HepG2 (cell line): ENCODE measurements around the gene SNX6.

Source experiments
- EZH2 ChIP-seq: conservative IDR thresholded peaks from 2 replicates; pipeline ENCODE4 v1.6.1; 2012; ENCODE audit warnings: mild to moderate bottlenecking, low read depth, low read length, moderate library complexity
- KDM1A ChIP-seq: IDR thresholded peaks from 2 replicates; pipeline ENCODE4 v1.6.1; 2016; ENCODE audit warnings: missing compliant biosample characterization
- MED1 ChIP-seq: sonication (generic); formaldehyde crosslinking; IDR thresholded peaks from 2 replicates; pipeline ENCODE4 v1.4.0; 2020; ENCODE audit warnings: missing genetic modification reagents
- MTA1 ChIP-seq: sonication (generic); formaldehyde crosslinking; IDR thresholded peaks from 2 replicates; pipeline ENCODE4 v1.4.0; 2020; ENCODE audit warnings: missing genetic modification reagents, mild to moderate bottlenecking, borderline replicate concordance
- MXI1 ChIP-seq: IDR thresholded peaks from 3 replicates; pipeline ENCODE4 v1.6.1; 2012; ENCODE audit warnings: low read depth, low read length, inconsistent platforms, borderline replicate concordance
- RXRA ChIP-seq: sonication (generic); formaldehyde crosslinking; IDR thresholded peaks from 2 replicates; pipeline ENCODE4 v1.5.1; 2020; ENCODE audit warnings: missing genetic modification reagents
- TF ChIP-seq, protein P1 (sequence below): sonication (generic); formaldehyde crosslinking; conservative IDR thresholded peaks from 2 replicates; pipeline ENCODE4 v1.4.0; 2020; ENCODE audit warnings: missing genetic modification reagents

DNA sequence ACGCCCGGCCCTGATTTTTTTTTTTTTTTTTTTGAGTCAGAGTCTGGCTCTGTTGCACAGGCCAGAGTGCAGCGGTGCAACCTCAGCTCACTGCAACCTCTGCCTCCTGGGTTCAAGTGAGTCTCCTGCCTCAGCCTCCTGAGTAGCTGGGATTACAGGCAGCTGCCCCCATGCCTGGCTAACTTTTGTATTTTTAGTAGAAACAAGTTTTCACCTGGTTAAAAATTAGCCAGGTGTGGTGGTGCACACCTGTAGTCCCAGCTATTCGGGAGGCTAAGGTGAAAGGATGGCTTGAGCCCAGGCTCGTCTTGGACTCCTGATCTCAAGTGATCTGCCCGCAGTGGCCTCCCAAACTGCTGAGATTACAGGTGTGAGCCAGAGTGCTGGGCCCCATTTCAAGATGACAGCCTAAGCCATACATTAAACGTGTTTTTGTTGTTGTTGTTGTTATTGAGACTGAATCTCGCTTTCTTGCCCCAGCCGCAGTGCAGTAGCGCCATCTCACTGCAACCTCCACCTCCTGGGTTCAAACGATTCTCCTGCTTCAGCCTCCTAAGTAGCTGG lies 47.7 kb downstream of the SNX6 start:
- no peak for TF ChIP-seq EZH2
- no peak for TF ChIP-seq RXRA
- no peak for TF ChIP-seq MTA1 (CRISPR knock-in tag)
- no peak for TF ChIP-seq MED1 (CRISPR knock-in tag)
- TF ChIP-seq KDM1A (CRISPR knock-in tag), result no peak
- TF ChIP-seq MXI1, result no peak
- TF ChIP-seq, protein P1, sequence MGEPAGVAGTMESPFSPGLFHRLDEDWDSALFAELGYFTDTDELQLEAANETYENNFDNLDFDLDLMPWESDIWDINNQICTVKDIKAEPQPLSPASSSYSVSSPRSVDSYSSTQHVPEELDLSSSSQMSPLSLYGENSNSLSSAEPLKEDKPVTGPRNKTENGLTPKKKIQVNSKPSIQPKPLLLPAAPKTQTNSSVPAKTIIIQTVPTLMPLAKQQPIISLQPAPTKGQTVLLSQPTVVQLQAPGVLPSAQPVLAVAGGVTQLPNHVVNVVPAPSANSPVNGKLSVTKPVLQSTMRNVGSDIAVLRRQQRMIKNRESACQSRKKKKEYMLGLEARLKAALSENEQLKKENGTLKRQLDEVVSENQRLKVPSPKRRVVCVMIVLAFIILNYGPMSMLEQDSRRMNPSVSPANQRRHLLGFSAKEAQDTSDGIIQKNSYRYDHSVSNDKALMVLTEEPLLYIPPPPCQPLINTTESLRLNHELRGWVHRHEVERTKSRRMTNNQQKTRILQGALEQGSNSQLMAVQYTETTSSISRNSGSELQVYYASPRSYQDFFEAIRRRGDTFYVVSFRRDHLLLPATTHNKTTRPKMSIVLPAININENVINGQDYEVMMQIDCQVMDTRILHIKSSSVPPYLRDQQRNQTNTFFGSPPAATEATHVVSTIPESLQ (CRISPR knock-in tag), result no peak
